ENCODE measurements around the gene KREMEN2.

KREMEN2 gene

GRCh38 chr16:2959206-2959605 is 4.9 kb upstream of the KREMEN2 start:
- TF ChIP-seq, protein P1, sequence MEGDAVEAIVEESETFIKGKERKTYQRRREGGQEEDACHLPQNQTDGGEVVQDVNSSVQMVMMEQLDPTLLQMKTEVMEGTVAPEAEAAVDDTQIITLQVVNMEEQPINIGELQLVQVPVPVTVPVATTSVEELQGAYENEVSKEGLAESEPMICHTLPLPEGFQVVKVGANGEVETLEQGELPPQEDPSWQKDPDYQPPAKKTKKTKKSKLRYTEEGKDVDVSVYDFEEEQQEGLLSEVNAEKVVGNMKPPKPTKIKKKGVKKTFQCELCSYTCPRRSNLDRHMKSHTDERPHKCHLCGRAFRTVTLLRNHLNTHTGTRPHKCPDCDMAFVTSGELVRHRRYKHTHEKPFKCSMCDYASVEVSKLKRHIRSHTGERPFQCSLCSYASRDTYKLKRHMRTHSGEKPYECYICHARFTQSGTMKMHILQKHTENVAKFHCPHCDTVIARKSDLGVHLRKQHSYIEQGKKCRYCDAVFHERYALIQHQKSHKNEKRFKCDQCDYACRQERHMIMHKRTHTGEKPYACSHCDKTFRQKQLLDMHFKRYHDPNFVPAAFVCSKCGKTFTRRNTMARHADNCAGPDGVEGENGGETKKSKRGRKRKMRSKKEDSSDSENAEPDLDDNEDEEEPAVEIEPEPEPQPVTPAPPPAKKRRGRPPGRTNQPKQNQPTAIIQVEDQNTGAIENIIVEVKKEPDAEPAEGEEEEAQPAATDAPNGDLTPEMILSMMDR (IDR thresholded peaks at IDR 0.05; ENCODE audit: extremely low read depth, insufficient read depth, missing control alignments): no peak
- no peak for DNase-seq (ENCODE audit: low spot score)
- in situ Hi-C loops (cut with MboI; ENCODE audit: low pct_unique_long_range_greater_than_20kb, low sequenced_read_pairs, unreplicated experiment): no loop called here

DNA sequence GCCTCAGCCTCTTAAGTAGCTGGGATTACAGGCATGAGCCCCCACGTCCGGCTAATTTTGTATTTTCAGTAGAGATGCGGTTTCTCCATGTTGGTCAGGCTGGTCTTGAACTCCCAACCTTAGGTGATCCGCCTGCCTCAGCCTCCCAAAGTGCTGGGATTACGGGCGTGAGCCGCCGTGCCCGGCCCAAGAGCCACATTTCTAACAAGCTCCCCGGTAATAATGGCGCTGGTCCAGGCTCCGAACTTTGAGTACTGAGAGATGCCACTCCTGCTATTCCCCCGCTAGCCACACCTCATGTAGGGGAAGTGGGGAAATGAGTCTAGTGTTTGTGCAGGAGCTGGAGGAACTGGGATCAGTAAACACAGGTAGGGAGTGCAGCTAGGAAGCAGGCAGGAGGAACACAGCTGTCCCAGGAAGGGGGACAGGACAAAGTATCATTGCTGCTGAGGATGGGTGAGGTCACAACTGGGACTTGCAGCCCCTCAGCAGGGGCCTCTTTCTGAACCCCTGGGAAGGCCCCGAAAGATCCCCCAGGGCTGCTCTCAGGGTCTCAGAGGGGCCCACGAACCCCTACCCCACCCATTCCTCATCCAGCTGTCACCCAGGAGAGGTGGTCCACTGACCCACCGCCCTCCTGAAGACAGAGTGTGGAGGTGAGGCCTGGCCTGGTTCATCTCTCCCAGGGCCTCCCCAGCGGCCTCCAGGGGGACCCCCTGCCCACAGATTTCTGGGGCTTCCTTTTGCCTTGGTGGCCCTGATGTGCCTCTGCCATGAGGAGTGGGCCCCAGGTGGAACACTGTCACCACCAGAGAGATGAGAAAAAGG is 3.7 kb upstream of the KREMEN2 start:
- no peak for DNase-seq (ENCODE audit: low spot score)
- TF ChIP-seq, protein P1 (IDR thresholded peaks at IDR 0.05; ENCODE audit: extremely low read depth, insufficient read depth, missing control alignments): no peak
- in situ Hi-C loops (cut with MboI; ENCODE audit: low pct_unique_long_range_greater_than_20kb, low sequenced_read_pairs, unreplicated experiment): no loop called here

GRCh38 chr16:2962334-2963073 is 1.6 kb upstream of the KREMEN2 start:
- in situ Hi-C loops (cut with MboI; ENCODE audit: low pct_unique_long_range_greater_than_20kb, low sequenced_read_pairs, unreplicated experiment): no loop called here
- DNase-seq (ENCODE audit: low spot score): no peak
- TF ChIP-seq, protein P1 (IDR thresholded peaks at IDR 0.05; ENCODE audit: extremely low read depth, insufficient read depth, missing control alignments): no peak

- TF ChIP-seq, protein P1 (IDR thresholded peaks at IDR 0.05; ENCODE audit: extremely low read depth, insufficient read depth, missing control alignments): no peak
- peak; percentile 74 for DNase-seq (ENCODE audit: low spot score)
- in situ Hi-C loops (cut with MboI; ENCODE audit: low pct_unique_long_range_greater_than_20kb, low sequenced_read_pairs, unreplicated experiment): no loop called here
Observed at GRCh38 chr16:2963074-2963722, 877 bp upstream of the KREMEN2 start.

GRCh38 chr16:2964475-2965336 is 631 bp downstream of the KREMEN2 start:
- in situ Hi-C loops (cut with MboI; ENCODE audit: low pct_unique_long_range_greater_than_20kb, low sequenced_read_pairs, unreplicated experiment): no loop called here

More at GRCh38 chr16:2964475-2965336, 631 bp downstream of the KREMEN2 start:
- TF ChIP-seq, protein P1 (IDR thresholded peaks at IDR 0.05; ENCODE audit: extremely low read depth, insufficient read depth, missing control alignments): no peak
- DNase-seq (ENCODE audit: low spot score): peak; percentile 96

Measured in GM13977 (cell line).